Left lung (tissue), 10 donors: ENCODE measurements around the gene ADM2. TPM values are rescaled to one million over a fixed set of nuclear protein-coding genes. Genes with fewer than 3 reads are reported as not detected.

Experiments
- ATAC-seq: fragments of 200-7000 bp; cut with Tn5 transposase; one replicate; pipeline ENCODE4 v1.9.1; 2020; ENCODE audit warnings: moderate library complexity
- DNase-seq, 4 donors: peaks; one replicate each; pipeline ENCODE4 v3.0.0-alpha.2; 2013 to 2020
- H3K27ac ChIP-seq, 2 donors: fragments of 200-600 bp; sonication (generic) in 1 of 2; one replicate each; pipeline versions ENCODE4 v1.5.0 to v1.8.0; 2020 to 2021
- H3K27me3 ChIP-seq, 2 donors: fragments of 200-600 bp; sonication (generic) in 1 of 2; one replicate each; pipeline versions ENCODE4 v1.5.0 to v1.8.0; 2020 to 2021
- H3K36me3 ChIP-seq, 2 donors: fragments of 200-600 bp; sonication (generic) in 1 of 2; one replicate each; pipeline versions ENCODE4 v1.5.0 to v1.8.0; 2020 to 2021
- H3K4me1 ChIP-seq, 2 donors: fragments of 200-600 bp; one replicate each; pipeline ENCODE4 v1.8.0; 2021
- H3K4me3 ChIP-seq, 2 donors: fragments of 200-600 bp; sonication (generic) in 1 of 2; one replicate each; pipeline versions ENCODE4 v1.5.0 to v1.8.0; 2020 to 2021; ENCODE audit warnings: mild to moderate bottlenecking in 1 of 2
- H3K9me3 ChIP-seq, 2 donors: fragments of 200-600 bp; sonication (generic) in 1 of 2; one replicate each; pipeline versions ENCODE4 v1.5.0 to v1.8.0; 2020 to 2021
- intact Hi-C, 2 donors: fragments of 100-400 bp; cut with DNase I; formaldehyde crosslinking; loops; one replicate each; pipeline versions ENCODE4 v1.11.2 to v1.14.2; 2022
- polyA plus RNA-seq, 6 donors: library from polyadenylated mRNA; unstranded; fragments of 120-200 nt; gene quantifications; one replicate each; pipeline ENCODE4 v1.2.1, GENCODE V29; 2013; ENCODE audit not compliant: insufficient read length in 6 of 6
- total RNA-seq, 2 donors: library from RNA; stranded (reverse); fragmentation: NEBNext Ultra II Directional; extraction: Animal tissue kit (Norgen Biotek cat#: 25700); gene quantifications; one replicate each; pipeline ENCODE4 v1.2.1, GENCODE V29; 2021
- TF ChIP-seq, protein P1 (sequence below), 2 donors: fragments of 200-600 bp; sonication (generic) in 1 of 2; IDR thresholded peaks; one replicate each; pipeline versions ENCODE4 v1.5.0 to v1.8.0; 2021; ENCODE audit warnings: antibody characterized with exemption in 2 of 2
- donor health status: DM: no; HTN: yes; CAD: no.
- donor health status: DM: no; HTN: no; CAD: no.

Gene ADM2
- total and polyA plus RNA-seq, 8 donors, result 0.29 to 3.5 (median 0.65) TPM

DNA sequence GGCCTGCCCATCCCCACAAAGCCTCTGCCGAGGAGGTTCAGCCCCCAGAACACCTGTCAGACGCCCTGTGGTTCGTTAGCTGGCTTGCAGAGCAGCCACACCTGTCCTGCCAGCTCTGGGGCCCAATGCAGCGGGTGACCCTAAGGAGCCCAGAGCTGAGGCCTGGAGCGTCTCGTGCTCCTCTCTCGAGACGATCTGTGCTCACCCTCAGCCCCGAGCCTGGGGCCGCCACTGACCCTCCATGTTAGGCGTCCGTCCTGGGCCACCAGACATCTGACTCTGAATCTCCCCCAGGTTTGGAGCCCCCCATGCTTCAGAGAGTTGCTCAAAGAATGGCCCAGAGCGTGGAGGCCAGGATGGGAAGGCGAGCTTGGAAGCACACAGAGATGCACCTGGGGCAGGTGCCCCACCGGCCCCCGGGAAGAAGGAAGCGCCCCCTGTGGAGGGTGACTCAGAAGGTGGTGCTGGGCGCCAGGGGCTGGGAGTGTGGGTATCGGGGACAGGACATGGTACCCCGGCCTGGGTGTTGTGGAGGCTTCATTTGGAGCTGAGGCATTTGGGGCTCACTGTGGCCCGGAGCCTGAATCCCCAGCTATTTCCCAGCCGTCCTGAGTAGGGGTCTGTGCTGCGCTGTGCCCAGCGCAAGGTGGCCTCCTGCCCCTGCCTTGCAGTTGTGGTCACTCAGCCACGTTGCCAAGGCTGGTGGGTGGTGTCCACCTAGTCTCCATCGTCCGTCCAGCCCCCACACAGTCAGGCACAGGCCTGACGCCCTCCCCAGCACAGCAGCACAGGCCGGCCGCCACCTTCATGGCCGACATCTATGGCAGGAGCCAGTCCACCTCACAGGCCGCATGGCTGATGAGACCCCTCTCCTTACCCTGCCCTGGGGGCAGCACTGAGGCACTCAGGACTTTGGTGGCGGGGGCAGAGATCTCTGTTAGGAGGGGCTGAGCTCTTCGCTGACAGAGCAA, 42.8 kb upstream of the ADM2 start:
- no peak overlapping the region for H3K4me3 ChIP-seq
- TF ChIP-seq, protein P1, sequence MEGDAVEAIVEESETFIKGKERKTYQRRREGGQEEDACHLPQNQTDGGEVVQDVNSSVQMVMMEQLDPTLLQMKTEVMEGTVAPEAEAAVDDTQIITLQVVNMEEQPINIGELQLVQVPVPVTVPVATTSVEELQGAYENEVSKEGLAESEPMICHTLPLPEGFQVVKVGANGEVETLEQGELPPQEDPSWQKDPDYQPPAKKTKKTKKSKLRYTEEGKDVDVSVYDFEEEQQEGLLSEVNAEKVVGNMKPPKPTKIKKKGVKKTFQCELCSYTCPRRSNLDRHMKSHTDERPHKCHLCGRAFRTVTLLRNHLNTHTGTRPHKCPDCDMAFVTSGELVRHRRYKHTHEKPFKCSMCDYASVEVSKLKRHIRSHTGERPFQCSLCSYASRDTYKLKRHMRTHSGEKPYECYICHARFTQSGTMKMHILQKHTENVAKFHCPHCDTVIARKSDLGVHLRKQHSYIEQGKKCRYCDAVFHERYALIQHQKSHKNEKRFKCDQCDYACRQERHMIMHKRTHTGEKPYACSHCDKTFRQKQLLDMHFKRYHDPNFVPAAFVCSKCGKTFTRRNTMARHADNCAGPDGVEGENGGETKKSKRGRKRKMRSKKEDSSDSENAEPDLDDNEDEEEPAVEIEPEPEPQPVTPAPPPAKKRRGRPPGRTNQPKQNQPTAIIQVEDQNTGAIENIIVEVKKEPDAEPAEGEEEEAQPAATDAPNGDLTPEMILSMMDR (IDR thresholded peaks at IDR 0.05), result no peak
- H3K27me3 ChIP-seq, result no peaks in the 10 kb centered on the region
- H3K36me3 ChIP-seq, result peaks cover 0 to 88% of the 10 kb centered on the region in 2 donors
- intact Hi-C loops, result no loop called here
- H3K9me3 ChIP-seq, result no peaks in the 10 kb centered on the region
- ATAC-seq (no peak), DNase-seq (peak in 1 of 4 donors; percentile 73)
- no peak overlapping the region for H3K27ac ChIP-seq
- peaks cover 0 to under 1% of the 10 kb centered on the region in 2 donors for H3K4me1 ChIP-seq

DNA sequence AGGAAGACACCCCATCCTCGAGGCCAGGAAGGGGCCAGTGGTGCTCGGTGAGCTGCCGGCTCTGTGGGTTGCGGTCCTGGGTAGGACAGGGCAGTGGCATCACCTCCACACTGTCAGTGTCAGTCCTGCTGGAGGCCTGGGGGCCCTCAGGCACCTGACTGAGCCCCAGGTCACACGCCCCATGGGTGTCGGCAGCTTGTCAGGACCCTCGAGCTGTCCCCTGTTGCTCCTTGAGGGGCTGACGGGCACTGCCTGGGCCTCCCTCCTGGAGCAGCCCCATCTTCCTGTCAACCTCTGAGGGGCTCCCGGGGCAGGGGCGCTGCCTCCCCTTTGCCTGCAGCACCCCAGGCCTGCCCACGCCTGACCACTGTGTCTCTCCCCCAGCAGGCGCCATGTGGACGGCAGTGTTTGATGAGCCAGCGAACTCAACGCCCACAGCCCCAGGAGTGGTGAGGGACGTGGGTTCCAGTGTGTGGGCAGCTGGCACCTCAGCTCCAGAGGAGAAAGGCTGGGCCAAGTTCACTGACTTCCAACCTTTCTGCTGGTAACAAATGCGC, 42.0 kb upstream of the ADM2 start:
- H3K4me1 ChIP-seq, result peaks cover 5 to 8% of the 10 kb centered on the region in 2 donors
- peaks cover 0 to 95% of the 10 kb centered on the region in 2 donors for H3K36me3 ChIP-seq
- H3K4me3 ChIP-seq, result no peak overlapping the region
- DNase-seq (peak in 1 of 4 donors; percentile 69), ATAC-seq (no peak)
- TF ChIP-seq, protein P1 (IDR thresholded peaks at IDR 0.05), result no peak
- intact Hi-C loops, result no loop called here
- H3K27ac ChIP-seq, result no peak overlapping the region
- no peaks in the 10 kb centered on the region for H3K9me3 ChIP-seq
- no peaks in the 10 kb centered on the region for H3K27me3 ChIP-seq

DNA sequence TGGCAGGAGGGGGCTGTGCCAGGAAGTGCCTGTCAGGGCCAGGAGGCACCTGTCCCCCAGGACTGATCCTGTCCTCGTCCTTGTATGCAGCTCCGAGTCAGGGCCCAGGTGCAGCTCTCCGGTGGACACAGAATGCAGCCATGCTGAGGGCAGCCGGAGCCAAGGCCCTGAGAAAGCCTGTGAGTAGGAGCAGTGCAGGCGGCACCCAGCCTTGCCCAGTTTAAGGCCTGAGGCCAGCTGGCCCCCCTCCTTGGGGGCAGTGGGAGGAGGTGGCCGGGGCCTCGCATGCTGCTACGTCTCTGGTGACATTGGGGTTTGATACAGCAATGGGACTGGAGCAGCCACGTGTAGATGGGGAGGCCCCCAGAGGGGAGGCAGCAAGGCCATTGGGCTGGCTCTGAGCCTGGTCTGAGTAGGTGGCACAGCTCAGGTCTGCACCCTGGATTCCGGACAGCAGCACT, 41.4 kb upstream of the ADM2 start:
- DNase-seq (peak in 1 of 4 donors; percentile 51), ATAC-seq (no peak)
- no peaks in the 10 kb centered on the region for H3K9me3 ChIP-seq
- intact Hi-C loops, result no loop called here
- no peaks in the 10 kb centered on the region for H3K27me3 ChIP-seq
- H3K36me3 ChIP-seq, result peaks cover 0 to 96% of the 10 kb centered on the region in 2 donors
- no peak overlapping the region for H3K27ac ChIP-seq
- peaks cover 8 to 10% of the 10 kb centered on the region in 2 donors for H3K4me1 ChIP-seq
- H3K4me3 ChIP-seq, result no peak overlapping the region
- TF ChIP-seq, protein P1 (IDR thresholded peaks at IDR 0.05), result no peak

DNA sequence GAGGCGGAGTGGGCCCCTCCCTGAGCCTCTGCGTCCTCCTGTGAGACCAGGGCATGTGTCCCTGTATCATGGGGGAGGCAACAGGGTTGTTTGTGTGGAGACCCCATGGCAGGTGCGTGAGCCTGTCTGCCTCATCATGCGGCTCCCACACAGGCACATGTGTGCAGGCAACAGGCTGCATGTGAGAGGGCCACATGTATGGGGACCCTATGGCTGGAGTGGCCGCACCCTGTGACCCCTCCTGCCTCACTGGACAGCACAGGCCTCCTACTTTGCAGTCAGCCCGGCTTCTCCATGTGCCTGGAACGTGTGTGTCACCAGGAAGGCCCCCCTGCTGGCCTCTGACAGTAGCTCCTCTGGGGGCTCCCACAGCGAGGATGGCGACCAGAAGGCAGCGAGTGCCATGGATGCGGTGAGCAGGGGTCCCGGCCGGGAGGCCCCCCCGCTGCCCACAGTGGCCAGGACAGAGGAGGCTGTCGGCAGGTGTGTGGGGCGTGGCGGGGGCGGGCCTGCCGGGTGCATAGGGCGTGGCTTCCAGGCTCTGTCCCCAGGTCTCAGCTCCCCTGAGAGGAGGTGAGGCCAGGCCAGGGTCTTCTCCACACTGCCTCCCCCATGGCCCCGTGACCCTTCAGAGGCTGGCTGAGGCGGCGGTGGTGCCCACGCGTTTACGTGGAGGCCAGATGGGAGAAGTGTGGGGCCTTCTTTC, 40.6 kb upstream of the ADM2 start:
- H3K36me3 ChIP-seq, result peaks cover 0 to 96% of the 10 kb centered on the region in 2 donors
- no peak overlapping the region for H3K27ac ChIP-seq
- no peaks in the 10 kb centered on the region for H3K9me3 ChIP-seq
- ATAC-seq (no peak), DNase-seq (peak in 1 of 4 donors; percentile 75)
- TF ChIP-seq, protein P1 (IDR thresholded peaks at IDR 0.05), result no peak
- H3K4me3 ChIP-seq, result no peak overlapping the region
- H3K4me1 ChIP-seq, result peaks cover 8 to 17% of the 10 kb centered on the region in 2 donors
- intact Hi-C loops, result no loop called here
- H3K27me3 ChIP-seq, result no peaks in the 10 kb centered on the region
